ENCODE results near the gene KIF26B. TPM values are rescaled to one million over a fixed set of nuclear protein-coding genes. Genes with fewer than 3 reads are reported as not detected.
A peak's percentile ranks its signal among the peaks of the same experiment; 100 is the strongest.

Gene KIF26B
- total and polyA plus RNA-seq, 10 of the 15 experiments (the other 5 are each of a cell fraction or from before 2014, with no cell fraction given), result 0.35 to 11.6 (median 2.2) TPM

- Histone ChIP-seq H3K9me3 (replicated peaks; ENCODE audit: control insufficient read depth, insufficient read depth, low read length) (no peaks in the 10 kb centered on the region), H3K4me1 (ENCODE audit: control insufficient read depth, insufficient read depth, low read length) (no peaks in the 10 kb centered on the region), H3K36me3 (ENCODE audit: control insufficient read depth in 2 of 2, insufficient read depth in 2 of 2, low read length in 1 of 2) (no peaks in the 10 kb centered on the region), H3K27me3 (replicated peaks in 1 of 2; ENCODE audit: control insufficient read depth in 2 of 2, insufficient read depth in 2 of 2, low read length in 1 of 2) (no peaks in the 10 kb centered on the region; a peak in 1 of 4 replicates), H4K20me1 (ENCODE audit: control insufficient read depth, insufficient read depth) (no peaks in the 10 kb centered on the region), H3K4me3 (no peak overlapping the region), H3K27ac (ENCODE audit: control insufficient read depth, insufficient read depth) (no peak overlapping the region), H3K79me2 (ENCODE audit: control insufficient read depth, insufficient read depth, low read length) (no peaks in the 10 kb centered on the region), H3K9ac (ENCODE audit: control insufficient read depth, insufficient read depth, low read length) (no peak overlapping the region), H2AFZ (ENCODE audit: control insufficient read depth, low read depth, low read length) (0 out of 2 replicates have a peak overlapping the region, but pooled peaks have one; percentile 16), H3K4me2 (ENCODE audit: control insufficient read depth, insufficient read depth) (no peak overlapping the region)
- ChIA-PET CTCF (no interaction called here), SMC1A (ENCODE audit: uncharacterized antibody, unreplicated experiment) (no interaction called here), RAD21 (ENCODE audit: unreplicated experiment) (no interaction called here), POLR2A (no interaction called here)
- ATAC-seq (peak; percentile 48), DNase-seq (ENCODE audit: low read depth, low spot score) (no peak), FAIRE-seq (no peak)
- TF ChIP-seq TBL1XR1 (IDR thresholded peaks at IDR 0.05; ENCODE audit: low read depth, low read length) (no peak), RFX5 (IDR thresholded peaks at IDR 0.05; ENCODE audit: low read depth, low read length) (no peak), MYC (IDR thresholded peaks at IDR 0.05; ENCODE audit: insufficient read depth, insufficient read length, insufficient replicate concordance, low read length, severe bottlenecking) (no peak), RELA (IDR thresholded peaks at IDR 0.05; ENCODE audit: borderline replicate concordance, partially characterized antibody) (no peak), SUZ12 (IDR thresholded peaks at IDR 0.05; ENCODE audit: unreplicated experiment) (no peak), TARDBP (IDR thresholded peaks at IDR 0.05; ENCODE audit: borderline replicate concordance) (no peak), JUNB (IDR thresholded peaks at IDR 0.05) (no peak), ZZZ3 (IDR thresholded peaks at IDR 0.05; ENCODE audit: control insufficient read depth, insufficient read length, low read depth) (no peak), ZBTB33 (IDR thresholded peaks at IDR 0.05) (no peak), CBX5 (IDR thresholded peaks at IDR 0.05; ENCODE audit: low read depth) (no peak), PAX5 (IDR thresholded peaks at IDR 0.05; ENCODE audit: borderline replicate concordance, low read depth, low read length) (no peak), HCFC1 (IDR thresholded peaks at IDR 0.05; ENCODE audit: low read length) (no peak), POLR2A (IDR thresholded peaks at IDR 0.05; ENCODE audit: low read depth, low read length) (no peak), POU2F2 (IDR thresholded peaks at IDR 0.05; ENCODE audit: borderline replicate concordance, low read depth, low read length) (no peak)
- TF ChIP-seq, protein P1, sequence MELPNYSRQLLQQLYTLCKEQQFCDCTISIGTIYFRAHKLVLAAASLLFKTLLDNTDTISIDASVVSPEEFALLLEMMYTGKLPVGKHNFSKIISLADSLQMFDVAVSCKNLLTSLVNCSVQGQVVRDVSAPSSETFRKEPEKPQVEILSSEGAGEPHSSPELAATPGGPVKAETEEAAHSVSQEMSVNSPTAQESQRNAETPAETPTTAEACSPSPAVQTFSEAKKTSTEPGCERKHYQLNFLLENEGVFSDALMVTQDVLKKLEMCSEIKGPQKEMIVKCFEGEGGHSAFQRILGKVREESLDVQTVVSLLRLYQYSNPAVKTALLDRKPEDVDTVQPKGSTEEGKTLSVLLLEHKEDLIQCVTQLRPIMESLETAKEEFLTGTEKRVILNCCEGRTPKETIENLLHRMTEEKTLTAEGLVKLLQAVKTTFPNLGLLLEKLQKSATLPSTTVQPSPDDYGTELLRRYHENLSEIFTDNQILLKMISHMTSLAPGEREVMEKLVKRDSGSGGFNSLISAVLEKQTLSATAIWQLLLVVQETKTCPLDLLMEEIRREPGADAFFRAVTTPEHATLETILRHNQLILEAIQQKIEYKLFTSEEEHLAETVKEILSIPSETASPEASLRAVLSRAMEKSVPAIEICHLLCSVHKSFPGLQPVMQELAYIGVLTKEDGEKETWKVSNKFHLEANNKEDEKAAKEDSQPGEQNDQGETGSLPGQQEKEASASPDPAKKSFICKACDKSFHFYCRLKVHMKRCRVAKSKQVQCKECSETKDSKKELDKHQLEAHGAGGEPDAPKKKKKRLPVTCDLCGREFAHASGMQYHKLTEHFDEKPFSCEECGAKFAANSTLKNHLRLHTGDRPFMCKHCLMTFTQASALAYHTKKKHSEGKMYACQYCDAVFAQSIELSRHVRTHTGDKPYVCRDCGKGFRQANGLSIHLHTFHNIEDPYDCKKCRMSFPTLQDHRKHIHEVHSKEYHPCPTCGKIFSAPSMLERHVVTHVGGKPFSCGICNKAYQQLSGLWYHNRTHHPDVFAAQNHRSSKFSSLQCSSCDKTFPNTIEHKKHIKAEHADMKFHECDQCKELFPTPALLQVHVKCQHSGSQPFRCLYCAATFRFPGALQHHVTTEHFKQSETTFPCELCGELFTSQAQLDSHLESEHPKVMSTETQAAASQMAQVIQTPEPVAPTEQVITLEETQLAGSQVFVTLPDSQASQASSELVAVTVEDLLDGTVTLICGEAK (IDR thresholded peaks at IDR 0.05; ENCODE audit: borderline replicate concordance), result no peak
- intact Hi-C loops (cut with micrococcal nuclease; ENCODE audit: unreplicated experiment), result no loop called here
- BruUV-seq (replicated peaks), result no TSS peak
- in situ Hi-C loops (cut with MboI), result no loop called here
- WGBS (ENCODE audit: insufficient coverage, insufficient replicate concordance, low lambda C conversion rate, missing lambda C conversion rate), result 27% methylated on average over 21 of the region's 21 CpGs
Observed at GRCh38 chr1:245365095-245366020, 210.6 kb downstream of the KIF26B start.
